H1 (cell line): ENCODE measurements around the gene DIAPH1. TPM values are rescaled to one million over a fixed set of nuclear protein-coding genes. Genes with fewer than 3 reads are reported as not detected.

ENCODE experiments used
- CTCF ChIA-PET: fragments of 300-600 bp; sonication (Branson Sonifier 250); formaldehyde crosslinking; loops from one replicate; lab custom pipeline; 2021; ENCODE audit not compliant: partially characterized antibody; lab: Charles Lee
- POLR2A ChIA-PET: fragments of 300-600 bp; sonication (Branson Sonifier 250); formaldehyde crosslinking; loops from one replicate; lab custom pipeline; 2021; ENCODE audit warnings: inconsistent platforms; ENCODE audit not compliant: partially characterized antibody; lab: Charles Lee
- DNase-seq, 2 experiments: peaks; one replicate each; pipeline versions ENCODE4 v3.0.0 to v3.0.0-alpha.2; 2010 to 2022; ENCODE audit warnings: low spot score in 2 of 2, low read depth in 1 of 2, mixed read lengths in 1 of 2
- FAIRE-seq: peaks from 2 replicates; lab custom pipeline; 2011; peaks lifted over from hg19 to GRCh38; lab: Jason Lieb, UNC
- H2AFZ ChIP-seq: 2 replicates; pipeline ENCODE4 v1.8.1; 2012; ENCODE audit warnings: low read length, inconsistent platforms
- H2AK5ac ChIP-seq: 2 replicates; pipeline ENCODE4 v1.6.1; 2013; ENCODE audit warnings: low read depth, low read length
- H2BK120ac ChIP-seq: replicated peaks from 2 replicates; pipeline ENCODE3; 2013; ENCODE audit warnings: low read depth, low read length, inconsistent platforms
- H2BK12ac ChIP-seq: 2 replicates; pipeline ENCODE4 v1.6.1; 2013; ENCODE audit warnings: low read depth, low read length
- H2BK15ac ChIP-seq: 2 replicates; pipeline ENCODE4 v1.6.1; 2013; ENCODE audit warnings: low read length
- H2BK20ac ChIP-seq: 2 replicates; pipeline ENCODE4 v1.6.1; 2013; ENCODE audit warnings: low read length
- H2BK5ac ChIP-seq: 2 replicates; pipeline ENCODE4 v1.6.1; 2013; ENCODE audit warnings: low read depth, low read length
- H3K14ac ChIP-seq: 2 replicates; pipeline ENCODE4 v1.6.1; 2013; ENCODE audit warnings: inconsistent platforms; ENCODE audit not compliant: insufficient read length
- H3K18ac ChIP-seq: 2 replicates; pipeline ENCODE4 v1.6.1; 2013; ENCODE audit warnings: low read length; ENCODE audit errors: extremely low read depth
- H3K23ac ChIP-seq: 2 replicates; pipeline ENCODE4 v1.6.1; 2013; ENCODE audit warnings: inconsistent platforms; ENCODE audit not compliant: insufficient read length
- H3K23me2 ChIP-seq: 2 replicates; pipeline ENCODE4 v1.6.1; 2013; ENCODE audit warnings: low read depth, low read length
- H3K27ac ChIP-seq: 2 replicates; pipeline ENCODE4 v1.6.1; 2011; ENCODE audit warnings: low read depth, low read length, inconsistent platforms
- H3K27me3 ChIP-seq, 4 experiments: replicated peaks in 1 of 4; 1 replicate in 1 of 4; 2 replicates in 3 of 4; pipeline versions ENCODE4 v1.6.1 to v1.8.1; 2011 to 2013; ENCODE audit warnings: low read length in 3 of 4, mild to moderate bottlenecking in 3 of 4, inconsistent platforms in 2 of 4, mixed read lengths in 2 of 4, moderate library complexity in 1 of 4; ENCODE audit not compliant: control insufficient read depth in 3 of 4, insufficient read depth in 3 of 4; ENCODE audit errors: extremely low read depth in 1 of 4
- H3K36me3 ChIP-seq, 4 experiments: 2 replicates each; pipeline versions ENCODE4 v1.6.1 to v1.8.1; 2011 to 2013; ENCODE audit warnings: mild to moderate bottlenecking in 4 of 4, low read length in 3 of 4, moderate library complexity in 2 of 4, control low read depth in 1 of 4, inconsistent platforms in 1 of 4; ENCODE audit not compliant: insufficient read depth in 4 of 4, control insufficient read depth in 2 of 4
- H3K4ac ChIP-seq: replicated peaks from 2 replicates; pipeline ENCODE3; 2013; ENCODE audit warnings: low read length, low read depth, mixed read lengths, inconsistent platforms; ENCODE audit not compliant: insufficient read length
- H3K4me1 ChIP-seq, 4 experiments: replicated peaks in 1 of 4; 1 replicate in 1 of 4; 2 replicates in 3 of 4; pipeline versions ENCODE4 v1.6.1 to v1.8.1; 2011 to 2013; ENCODE audit warnings: low read length in 3 of 4, inconsistent platforms in 2 of 4, mixed read lengths in 1 of 4; ENCODE audit not compliant: insufficient read depth in 4 of 4, control insufficient read depth in 3 of 4
- H3K4me2 ChIP-seq, 2 experiments: 2 replicates each; pipeline versions ENCODE4 v1.6.1 to v1.8.1; 2011 to 2013; ENCODE audit warnings: low read depth in 2 of 2, low read length in 2 of 2, control low read depth in 1 of 2, inconsistent platforms in 1 of 2, mild to moderate bottlenecking in 1 of 2; ENCODE audit not compliant: insufficient read depth in 1 of 2
- H3K4me3 ChIP-seq, 4 experiments: fragments of 200-600, 300-600 bp in 1 of 4; sonication (generic), shearing (Covaris generic), sonication (Bioruptor Twin) in 1 of 4; 2 replicates each; pipeline versions ENCODE4 v1.5.1 to v1.8.1; 2011 to 2016; ENCODE audit warnings: low read length in 4 of 4, low read depth in 3 of 4, control low read depth in 2 of 4, inconsistent platforms in 2 of 4, mild to moderate bottlenecking in 2 of 4, mixed read lengths in 1 of 4, moderate library complexity in 1 of 4; ENCODE audit not compliant: insufficient read depth in 2 of 4; ENCODE audit errors: extremely low read depth in 1 of 4
- H3K56ac ChIP-seq: replicated peaks from 2 replicates; pipeline ENCODE3; 2013; ENCODE audit warnings: low read depth, mild to moderate bottlenecking, mixed read lengths, low read length, inconsistent platforms; ENCODE audit not compliant: insufficient read length
- H3K79me1 ChIP-seq: 2 replicates; pipeline ENCODE4 v1.6.1; 2013; ENCODE audit warnings: low read depth, low read length, control low read depth
- H3K79me2 ChIP-seq, 2 experiments: 2 replicates each; pipeline versions ENCODE4 v1.6.1 to v1.8.1; 2012 to 2013; ENCODE audit warnings: low read length in 2 of 2, mild to moderate bottlenecking in 2 of 2, inconsistent platforms in 1 of 2; ENCODE audit not compliant: insufficient read depth in 2 of 2, control insufficient read depth in 1 of 2
- H3K9ac ChIP-seq, 4 experiments: replicated peaks in 1 of 4; 1 replicate in 1 of 4; 2 replicates in 3 of 4; pipeline versions ENCODE4 v1.6.1 to v1.8.1; 2011 to 2013; ENCODE audit warnings: low read depth in 3 of 4, low read length in 3 of 4, control low read depth in 2 of 4, mild to moderate bottlenecking in 2 of 4, moderate library complexity in 2 of 4, inconsistent platforms in 1 of 4; ENCODE audit errors: extremely low read depth in 1 of 4
- H3K9me3 ChIP-seq, 2 experiments: 2 replicates each; pipeline versions ENCODE4 v1.6.1 to v1.8.1; 2012 to 2013; ENCODE audit warnings: mild to moderate bottlenecking in 2 of 2, moderate library complexity in 2 of 2, control low read depth in 1 of 2, inconsistent platforms in 1 of 2, low read depth in 1 of 2, low read length in 1 of 2, mixed read lengths in 1 of 2; ENCODE audit not compliant: insufficient read depth in 2 of 2
- H4K20me1 ChIP-seq, 2 experiments: replicated peaks in 1 of 2; 2 replicates each; pipeline versions ENCODE3 to v1.8.1; 2011 to 2013; ENCODE audit warnings: inconsistent platforms in 2 of 2, low read length in 2 of 2, mild to moderate bottlenecking in 1 of 2; ENCODE audit not compliant: insufficient read depth in 2 of 2, control insufficient read depth in 1 of 2
- H4K5ac ChIP-seq: 2 replicates; pipeline ENCODE4 v1.6.1; 2013; ENCODE audit warnings: low read length, low read depth, mixed read lengths, inconsistent platforms; ENCODE audit not compliant: insufficient read length
- H4K8ac ChIP-seq: 2 replicates; pipeline ENCODE4 v1.8.0; 2013; ENCODE audit warnings: mild to moderate bottlenecking, moderate library complexity, low read length, inconsistent platforms; ENCODE audit not compliant: insufficient read depth; ENCODE audit errors: extremely low read depth
- H4K91ac ChIP-seq: replicated peaks from 2 replicates; pipeline ENCODE3; 2013; ENCODE audit warnings: low read length, mixed read lengths, inconsistent platforms; ENCODE audit not compliant: insufficient read length
- CBX8 ChIP-seq: fragments of 300-800, 300-1000 bp; sonication (generic); IDR thresholded peaks from 2 replicates; pipeline ENCODE4 v1.7.1; 2016; ENCODE audit warnings: low read depth, low read length, borderline replicate concordance
- FOSL1 ChIP-seq: IDR thresholded peaks from 2 replicates; pipeline ENCODE4 v1.6.1; 2011; ENCODE audit warnings: mild to moderate bottlenecking, low read depth, low read length, moderate library complexity; ENCODE audit not compliant: insufficient read depth
- HDAC6 ChIP-seq: IDR thresholded peaks from one replicate; pipeline ENCODE4 v1.7.1; 2012; ENCODE audit warnings: low read depth, mild to moderate bottlenecking, inconsistent platforms, low read length, moderate library complexity
- KDM1A ChIP-seq: fragments of 200-600, 300-600 bp; sonication (generic); IDR thresholded peaks from 2 replicates; pipeline ENCODE4 v1.7.1; 2016; ENCODE audit warnings: mild to moderate bottlenecking, low read length, borderline replicate concordance
- NANOG ChIP-seq: IDR thresholded peaks from 2 replicates; pipeline ENCODE4 v1.6.1; 2011; ENCODE audit warnings: low read length, low read depth, mild to moderate bottlenecking, inconsistent platforms; ENCODE audit not compliant: insufficient read depth, poor library complexity, severe bottlenecking
- RBBP5 ChIP-seq: IDR thresholded peaks from 2 replicates; pipeline ENCODE4 v1.7.1; 2012; ENCODE audit warnings: low read depth, mild to moderate bottlenecking, inconsistent platforms, low read length, moderate library complexity, borderline replicate concordance
- RNF2 ChIP-seq: fragments of 200-900, 300-1000 bp; sonication (generic); IDR thresholded peaks from 2 replicates; pipeline ENCODE4 v1.7.1; 2016; ENCODE audit warnings: borderline replicate concordance, low read depth, mild to moderate bottlenecking, antibody characterized with exemption, low read length; ENCODE audit not compliant: poor library complexity, severe bottlenecking; ENCODE audit errors: missing control alignments
- SIN3A ChIP-seq, 2 experiments: IDR thresholded peaks in 1 of 2; conservative IDR thresholded peaks in 1 of 2; 2 replicates each; pipeline ENCODE4 v1.6.1; 2011 to 2012; ENCODE audit warnings: low read length in 2 of 2, improper control_type of control experiment in 1 of 2, low read depth in 1 of 2, mild to moderate bottlenecking in 1 of 2
- SIX5 ChIP-seq: IDR thresholded peaks from 2 replicates; pipeline ENCODE4 v1.6.1; 2011; ENCODE audit warnings: mild to moderate bottlenecking, low read depth, low read length
- SP1 ChIP-seq: IDR thresholded peaks from 2 replicates; pipeline ENCODE4 v1.6.1; 2011; ENCODE audit warnings: low read depth, low read length
- TAF1 ChIP-seq: IDR thresholded peaks from 2 replicates; pipeline ENCODE4 v1.6.1; 2011; ENCODE audit warnings: mild to moderate bottlenecking, low read depth, low read length
- TBP ChIP-seq: IDR thresholded peaks from 2 replicates; pipeline ENCODE4 v1.6.1; 2011; ENCODE audit warnings: low read depth, low read length, improper control_type of control experiment
- WGBS, 2 experiments: shearing (Covaris generic) in 1 of 2; methylation state at CpG; one replicate each; pipeline versions ENCODE4 v1.1.6 to v1.1.7; 2013 to 2015; ENCODE audit warnings: low lambda C conversion rate in 2 of 2, mixed read lengths in 2 of 2, inconsistent platforms in 1 of 2, low coverage in 1 of 2, missing lambda C conversion rate in 1 of 2; ENCODE audit not compliant: insufficient replicate concordance in 2 of 2, insufficient coverage in 1 of 2, insufficient read length in 1 of 2; ENCODE audit errors: extremely low coverage in 1 of 2, missing lambda C conversion rate in 1 of 2; 5-methylcytosine and 5-hydroxymethylcytosine counted together
- polyA plus RNA-seq, 7 experiments: library from polyadenylated mRNA; depleted of rRNA in 3 of 7; stranded (reverse) in 5 of 7; unstranded in 2 of 7; fragments of >200 nt in 5 of 7; fragments of 200-250 nt in 2 of 7; gene quantifications; 1 replicate in 5 of 7; 2 replicates in 1 of 7; 4 replicates in 1 of 7; pipeline versions ENCODE4 v1.2.1 to v1.2.3, GENCODE V29; 2011 to 2013; ENCODE audit warnings: missing spikeins in 2 of 7, mixed read lengths in 2 of 7
- total RNA-seq: library from RNA; stranded (reverse); fragmentation: NEBNext Ultra II Directional; extraction: Animal tissue kit (Norgen Biotek cat#: 25700); gene quantifications from 2 replicates; pipeline ENCODE4 v1.2.1, GENCODE V29; 2021

DIAPH1 gene
- total and polyA plus RNA-seq, 2 of the 8 experiments (the other 6 are each of a cell fraction or from before 2014, with no cell fraction given), result 61.2 to 114 TPM

- DNase-seq (no peak), FAIRE-seq (no peak)
- Histone ChIP-seq H3K56ac (no peak overlapping the region), H3K27ac (no peak overlapping the region), H4K91ac (no peak overlapping the region), H3K79me1 (no peaks in the 10 kb centered on the region), H2BK15ac (no peak overlapping the region), H2AK5ac (no peak overlapping the region), H2BK12ac (no peak overlapping the region), H3K79me2 (no peaks in the 10 kb centered on the region), H4K8ac (no peak overlapping the region), H3K27me3 (no peaks in the 10 kb centered on the region), H3K23ac (no peak overlapping the region), H2BK120ac (no peak overlapping the region), H3K4me2 (no peak overlapping the region), H3K4ac (no peak overlapping the region), H3K4me3 (no peak overlapping the region), H3K9ac (no peak overlapping the region), H4K20me1 (no peaks in the 10 kb centered on the region), H3K18ac (no peak overlapping the region), H2BK20ac (no peak overlapping the region), H3K4me1 (peaks cover 4 to 14% (median 9%) of the 10 kb centered on the region in 4 experiments), H3K36me3 (peaks cover 0 to 7% (median 3%) of the 10 kb centered on the region in 4 experiments; a peak in 3 of 8 replicates), H3K9me3 (no peaks in the 10 kb centered on the region), H2AFZ (no peak overlapping the region), H3K14ac (no peak overlapping the region), H4K5ac (no peak overlapping the region), H3K23me2 (no peaks in the 10 kb centered on the region; the same call in 1 of the 2 replicates), H2BK5ac (no peak overlapping the region)
- 87% methylated on average over 7 of the region's 8 CpGs; no CpG with 5 or more reads in 1 of the 2 experiments for WGBS, 2 experiments
- CTCF ChIA-PET, result interaction anchor here (0.7 to 50.9 kb wide), 17 partner anchors 5 to 325 kb away, joined by 3 to 1236 read pairs (median 16); partner anchors contain the start of genes PCDHB10, PCDHB14, PCDHB15 and PCDHB16
- POLR2A ChIA-PET, result interaction anchor here (0.7 to 1.1 kb wide), 2 partner anchors 8 to 22 kb away, joined by 3 to 4 read pairs; partner anchors contain the start of gene PCDHGC4
- no peak for TF ChIP-seq SP1
- no peak for TF ChIP-seq SIN3A (conservative IDR thresholded peaks at IDR 0.05 in 1 of 2, IDR thresholded peaks at IDR 0.05 in 1 of 2; ENCODE audit: low read depth in 1 of 2, low read length in 2 of 2)
- TF ChIP-seq KDM1A, result no peak
- TF ChIP-seq TAF1, result no peak
- no peak for TF ChIP-seq CBX8
- no peak for TF ChIP-seq FOSL1
- TF ChIP-seq RNF2, result no peak
- TF ChIP-seq HDAC6, result no peak
- no peak for TF ChIP-seq NANOG
- no peak for TF ChIP-seq TBP
- TF ChIP-seq SIX5, result no peak
- no peak for TF ChIP-seq RBBP5
Measured at GRCh38 chr5:141506381-141507155, 112.2 kb downstream of the DIAPH1 start.
